ENCODE data around the gene BCL2L13.

BCL2L13 gene

DNA sequence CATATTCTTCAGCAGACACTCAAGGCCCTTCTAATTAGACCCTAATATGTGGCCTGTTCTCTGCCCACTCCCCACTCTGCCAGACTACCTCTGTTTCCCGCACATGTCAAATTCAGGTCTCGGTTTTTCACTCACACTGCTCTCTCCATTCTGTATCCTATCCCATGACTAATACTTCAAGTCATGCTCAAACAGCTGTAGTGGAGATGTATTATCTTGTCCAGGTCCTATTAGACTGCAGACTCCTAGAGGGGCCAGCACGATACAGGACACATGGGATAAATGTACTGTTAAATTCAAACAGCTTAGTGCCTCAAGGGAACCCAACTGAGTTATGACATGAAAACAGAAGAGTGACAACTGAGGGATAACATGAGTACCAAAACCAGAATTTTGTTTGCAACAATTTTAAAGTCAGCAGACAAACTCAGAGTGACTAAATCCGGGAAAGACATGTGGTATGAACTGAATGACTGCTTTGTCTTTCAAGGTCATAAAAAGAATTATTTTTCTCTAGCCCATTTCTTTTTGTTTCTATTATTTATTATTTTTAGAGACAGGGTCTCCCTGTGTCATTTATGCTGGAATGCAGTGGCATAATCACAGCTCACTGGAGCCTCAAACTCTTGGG, 30.6 kb upstream of the BCL2L13 start:
- no peaks in the 10 kb centered on the region for H3K27me3 ChIP-seq (ENCODE audit: control insufficient read depth, insufficient read depth, low read length)
- WGBS (ENCODE audit: insufficient coverage, insufficient read length): no CpG with 5 or more reads among the region's 4 CpGs
- no peak overlapping the region for H3K4me3 ChIP-seq (ENCODE audit: low read length)
- H3K27ac ChIP-seq (ENCODE audit: low read length): no peak overlapping the region
- H3K4me1 ChIP-seq (ENCODE audit: control insufficient read depth, insufficient read depth, low read length): no peaks in the 10 kb centered on the region
- peaks cover 8% of the 10 kb centered on the region; the same call in 1 of the 2 replicates for H3K36me3 ChIP-seq (ENCODE audit: control insufficient read depth, insufficient read depth, low read length)
- no peak for DNase-seq (ENCODE audit: low read depth, low spot score)
- no peaks in the 10 kb centered on the region for H3K9me3 ChIP-seq (ENCODE audit: control insufficient read depth, insufficient read depth, low read length)

DNA sequence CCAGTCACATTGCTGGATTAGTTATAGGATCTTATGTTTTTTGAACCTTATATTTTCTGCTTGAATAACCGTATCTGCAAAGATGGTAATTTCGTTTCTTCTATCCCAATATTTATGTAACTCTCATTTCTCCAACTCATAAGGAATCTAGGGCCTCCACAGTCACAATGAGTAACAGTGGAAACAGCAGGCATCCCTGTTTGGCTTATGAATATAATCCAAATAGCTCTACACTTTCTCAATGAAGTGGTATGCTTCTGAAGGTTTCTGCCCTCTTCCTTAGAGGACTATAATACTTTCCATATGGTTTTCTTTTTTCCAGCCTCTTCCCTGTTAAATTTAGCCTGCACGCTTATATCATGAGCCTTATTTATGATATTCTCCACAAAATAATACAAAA, 26.5 kb upstream of the BCL2L13 start:
- H3K4me3 ChIP-seq (ENCODE audit: low read length): no peak overlapping the region
- no peaks in the 10 kb centered on the region for H3K9me3 ChIP-seq (ENCODE audit: control insufficient read depth, insufficient read depth, low read length)
- H3K27ac ChIP-seq (ENCODE audit: low read length): no peak overlapping the region
- no peaks in the 10 kb centered on the region for H3K27me3 ChIP-seq (ENCODE audit: control insufficient read depth, insufficient read depth, low read length)
- WGBS (ENCODE audit: insufficient coverage, insufficient read length): no CpG with 5 or more reads among the region's 3 CpGs
- no peaks in the 10 kb centered on the region for H3K4me1 ChIP-seq (ENCODE audit: control insufficient read depth, insufficient read depth, low read length)
- no peak for DNase-seq (ENCODE audit: low read depth, low spot score)
- H3K36me3 ChIP-seq (ENCODE audit: control insufficient read depth, insufficient read depth, low read length): peaks cover 8% of the 10 kb centered on the region; the same call in 1 of the 2 replicates

DNA sequence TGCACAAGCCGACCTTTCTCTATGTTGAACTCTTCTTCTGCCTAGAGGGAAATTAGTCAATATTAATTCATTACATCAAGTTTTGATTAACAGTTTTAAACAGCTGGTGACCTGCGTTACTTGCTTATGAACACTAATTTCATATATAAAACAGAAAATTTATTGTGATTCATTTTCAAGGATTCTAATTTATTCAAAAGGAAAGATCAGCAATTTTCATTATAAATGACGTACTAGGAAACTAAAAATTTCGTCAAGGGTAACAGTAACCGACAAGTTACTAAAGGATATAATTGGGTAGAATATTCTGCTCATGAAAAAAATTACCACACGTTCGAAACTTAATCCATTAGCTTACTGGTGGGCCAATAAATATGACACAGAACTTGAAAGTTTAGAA, 25.3 kb upstream of the BCL2L13 start:
- DNase-seq (ENCODE audit: low read depth, low spot score): no peak
- WGBS (ENCODE audit: insufficient coverage, insufficient read length): no CpG with 5 or more reads among the region's 7 CpGs
- Histone ChIP-seq H3K27me3 (ENCODE audit: control insufficient read depth, insufficient read depth, low read length) (no peaks in the 10 kb centered on the region), H3K4me1 (ENCODE audit: control insufficient read depth, insufficient read depth, low read length) (no peaks in the 10 kb centered on the region), H3K9me3 (ENCODE audit: control insufficient read depth, insufficient read depth, low read length) (no peaks in the 10 kb centered on the region), H3K36me3 (ENCODE audit: control insufficient read depth, insufficient read depth, low read length) (peaks cover 5% of the 10 kb centered on the region; the same call in 1 of the 2 replicates), H3K27ac (ENCODE audit: low read length) (no peak overlapping the region), H3K4me3 (ENCODE audit: low read length) (no peak overlapping the region)

DNA sequence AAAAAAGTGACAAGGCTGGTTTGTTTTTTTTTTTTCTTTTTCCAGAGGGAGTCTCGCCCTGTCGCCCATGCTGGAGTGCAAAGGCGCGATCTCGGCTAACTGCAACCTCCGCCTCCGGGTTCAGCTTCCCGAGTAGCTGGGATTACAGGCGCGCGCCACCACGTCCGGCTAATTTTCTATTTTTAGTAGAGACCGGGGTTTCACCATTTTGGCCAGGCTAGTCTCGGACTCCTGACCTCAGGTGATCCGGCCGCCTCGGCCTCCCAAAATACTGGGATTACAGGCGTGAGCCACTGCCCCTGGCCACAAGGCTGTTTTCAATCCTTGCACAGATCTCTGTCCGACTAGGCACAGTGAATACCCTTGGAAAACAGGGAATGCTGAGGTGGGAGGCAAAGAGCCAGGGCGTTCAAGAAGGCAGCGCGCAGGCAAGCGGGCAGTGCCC, 10.6 kb upstream of the BCL2L13 start:
- Histone ChIP-seq H3K4me1 (ENCODE audit: control insufficient read depth, insufficient read depth, low read length) (no peaks in the 10 kb centered on the region), H3K27me3 (ENCODE audit: control insufficient read depth, insufficient read depth, low read length) (no peaks in the 10 kb centered on the region), H3K9me3 (ENCODE audit: control insufficient read depth, insufficient read depth, low read length) (no peaks in the 10 kb centered on the region), H3K27ac (ENCODE audit: low read length) (no peak overlapping the region), H3K36me3 (ENCODE audit: control insufficient read depth, insufficient read depth, low read length) (no peaks in the 10 kb centered on the region; the same call in 1 of the 2 replicates), H3K4me3 (ENCODE audit: low read length) (peak overlapping the region; percentile 74)
- no peak for DNase-seq (ENCODE audit: low read depth, low spot score)
- no CpG with 5 or more reads among the region's 24 CpGs for WGBS (ENCODE audit: insufficient coverage, insufficient read length)

DNA sequence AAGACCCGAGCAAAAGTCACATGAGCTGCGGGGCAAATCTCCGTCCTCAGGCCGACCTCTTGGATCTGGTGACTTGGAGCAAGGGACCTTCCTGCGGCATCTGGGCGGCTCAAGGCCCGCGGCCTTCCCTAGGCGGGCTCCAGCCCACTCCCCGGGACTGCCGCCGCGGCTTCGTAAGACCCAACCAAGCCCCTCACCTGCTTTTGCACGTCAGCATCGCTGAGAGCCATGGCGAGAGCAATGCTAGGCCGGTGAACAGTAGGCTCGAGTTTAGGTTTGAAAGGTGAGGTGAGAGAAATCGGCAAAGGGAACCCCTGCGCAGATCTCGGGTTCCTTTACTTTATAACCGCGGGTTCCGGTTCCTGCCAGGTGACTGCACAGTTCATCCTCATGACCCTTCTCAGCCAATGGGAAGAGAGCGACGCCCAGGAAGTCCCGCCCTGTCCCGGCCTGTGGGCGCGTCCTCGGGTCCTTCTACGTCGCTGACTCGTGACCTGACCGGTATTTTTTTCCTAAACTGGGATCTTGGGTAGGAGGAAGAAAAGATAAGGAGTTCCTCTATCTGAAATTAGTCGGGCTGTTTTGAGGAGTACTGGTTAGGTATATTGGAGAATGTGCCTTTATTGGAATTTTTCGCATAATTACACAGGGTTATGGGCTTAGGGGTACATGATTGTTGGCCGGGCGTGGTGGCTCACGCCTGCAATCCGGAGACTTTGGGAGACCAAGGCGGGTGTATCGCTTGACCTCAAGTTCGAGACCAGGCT, 10.0 kb upstream of the BCL2L13 start, which contains the start of gene ATP6V1E1:
ATP6V1E1 (minus strand) TSS at position 344 of the 767 bp plus-strand sequence; CDS start at position 230, 114 bp downstream.
- Histone ChIP-seq H3K27me3 (ENCODE audit: control insufficient read depth, insufficient read depth, low read length) (no peaks in the 10 kb centered on the region), H3K4me3 (ENCODE audit: low read length) (peak within 1 kb of the TSS; percentile 74), H3K36me3 (ENCODE audit: control insufficient read depth, insufficient read depth, low read length) (no peaks in the 10 kb centered on the region), H3K27ac (ENCODE audit: low read length) (no peak within 1 kb of the TSS), H3K9me3 (ENCODE audit: control insufficient read depth, insufficient read depth, low read length) (no peaks in the 10 kb centered on the region), H3K4me1 (ENCODE audit: control insufficient read depth, insufficient read depth, low read length) (no peaks in the 10 kb centered on the region)
- DNase-seq (ENCODE audit: low read depth, low spot score): peak; percentile 91
- no CpG with 5 or more reads among the region's 45 CpGs for WGBS (ENCODE audit: insufficient coverage, insufficient read length)

DNA sequence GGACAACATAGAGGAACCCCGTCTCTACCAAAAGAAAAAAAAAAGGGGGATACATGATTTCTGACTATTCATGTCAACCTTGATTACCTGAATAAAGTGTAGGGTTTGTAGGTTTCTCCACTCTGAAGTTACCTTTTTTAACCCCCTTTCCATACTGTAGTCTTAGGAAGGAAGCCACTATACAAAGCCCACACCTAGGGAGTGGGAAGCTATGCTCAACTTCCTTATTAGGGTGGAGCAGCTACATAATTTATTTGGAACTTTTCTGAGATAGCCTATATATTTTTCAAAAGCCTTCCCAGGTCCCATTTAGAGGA, 9.4 kb upstream of the BCL2L13 start:
- H3K9me3 ChIP-seq (ENCODE audit: control insufficient read depth, insufficient read depth, low read length): no peaks in the 10 kb centered on the region
- H3K27ac ChIP-seq (ENCODE audit: low read length): no peak overlapping the region
- WGBS (ENCODE audit: insufficient coverage, insufficient read length): no CpG with 5 or more reads among the region's 1 CpG
- DNase-seq (ENCODE audit: low read depth, low spot score): no peak
- no peaks in the 10 kb centered on the region for H3K4me1 ChIP-seq (ENCODE audit: control insufficient read depth, insufficient read depth, low read length)
- H3K36me3 ChIP-seq (ENCODE audit: control insufficient read depth, insufficient read depth, low read length): no peaks in the 10 kb centered on the region
- no peaks in the 10 kb centered on the region for H3K27me3 ChIP-seq (ENCODE audit: control insufficient read depth, insufficient read depth, low read length)
- peak overlapping the region; percentile 74; the same call in 1 of the 2 replicates for H3K4me3 ChIP-seq (ENCODE audit: low read length)

DNA sequence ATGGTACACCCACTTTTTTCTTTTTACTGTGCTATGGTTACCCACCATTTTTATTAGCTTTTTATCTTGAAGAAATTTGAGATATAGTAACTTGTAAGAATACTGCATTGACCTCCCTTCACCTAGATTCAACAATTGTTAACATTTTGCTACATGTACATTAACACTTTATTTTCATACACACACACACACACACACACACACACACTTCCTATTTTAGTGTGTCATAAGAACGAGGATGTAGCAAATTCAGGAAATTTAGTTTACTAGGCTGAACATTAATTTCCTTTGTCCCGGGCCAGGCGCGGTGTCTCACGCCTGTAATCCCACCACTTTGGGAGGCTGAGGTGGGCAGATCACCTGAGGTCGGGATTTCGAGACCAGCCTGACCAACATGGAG, 8.9 kb upstream of the BCL2L13 start:
- Histone ChIP-seq H3K27me3 (ENCODE audit: control insufficient read depth, insufficient read depth, low read length) (no peaks in the 10 kb centered on the region), H3K9me3 (ENCODE audit: control insufficient read depth, insufficient read depth, low read length) (no peaks in the 10 kb centered on the region), H3K27ac (ENCODE audit: low read length) (no peak overlapping the region), H3K36me3 (ENCODE audit: control insufficient read depth, insufficient read depth, low read length) (no peaks in the 10 kb centered on the region), H3K4me1 (ENCODE audit: control insufficient read depth, insufficient read depth, low read length) (no peaks in the 10 kb centered on the region), H3K4me3 (ENCODE audit: low read length) (no peak overlapping the region)
- DNase-seq (ENCODE audit: low read depth, low spot score): no peak
- no CpG with 5 or more reads among the region's 7 CpGs for WGBS (ENCODE audit: insufficient coverage, insufficient read length)

DNA sequence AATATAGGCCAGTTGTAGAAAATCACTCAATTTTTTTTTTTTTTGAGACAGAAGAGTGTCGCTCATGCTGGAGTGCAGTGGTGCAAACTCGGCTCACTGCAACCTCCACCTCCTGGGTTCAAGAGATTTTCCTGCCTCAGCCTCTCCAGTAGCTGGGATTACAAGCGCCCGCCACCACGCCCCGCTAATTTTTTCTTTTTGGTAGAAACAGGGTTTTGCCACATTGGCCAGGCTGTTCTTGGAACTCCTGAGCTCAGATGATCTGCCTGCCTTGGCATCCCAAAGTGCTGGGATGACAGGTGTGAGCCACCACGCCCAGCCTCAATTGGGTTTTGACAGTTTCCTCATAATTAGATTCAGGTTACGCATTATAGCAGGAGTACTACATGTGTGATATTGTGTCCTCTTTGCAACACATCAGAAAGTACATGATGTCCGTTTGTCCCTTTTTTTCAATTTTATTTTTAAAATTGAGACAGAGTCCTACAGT, 7.4 kb upstream of the BCL2L13 start:
- Histone ChIP-seq H3K4me1 (ENCODE audit: control insufficient read depth, insufficient read depth, low read length) (no peaks in the 10 kb centered on the region), H3K36me3 (ENCODE audit: control insufficient read depth, insufficient read depth, low read length) (no peaks in the 10 kb centered on the region), H3K27ac (ENCODE audit: low read length) (no peak overlapping the region), H3K27me3 (ENCODE audit: control insufficient read depth, insufficient read depth, low read length) (no peaks in the 10 kb centered on the region), H3K9me3 (ENCODE audit: control insufficient read depth, insufficient read depth, low read length) (no peaks in the 10 kb centered on the region), H3K4me3 (ENCODE audit: low read length) (no peak overlapping the region)
- DNase-seq (ENCODE audit: low read depth, low spot score): no peak
- WGBS (ENCODE audit: insufficient coverage, insufficient read length): no CpG with 5 or more reads among the region's 9 CpGs

DNA sequence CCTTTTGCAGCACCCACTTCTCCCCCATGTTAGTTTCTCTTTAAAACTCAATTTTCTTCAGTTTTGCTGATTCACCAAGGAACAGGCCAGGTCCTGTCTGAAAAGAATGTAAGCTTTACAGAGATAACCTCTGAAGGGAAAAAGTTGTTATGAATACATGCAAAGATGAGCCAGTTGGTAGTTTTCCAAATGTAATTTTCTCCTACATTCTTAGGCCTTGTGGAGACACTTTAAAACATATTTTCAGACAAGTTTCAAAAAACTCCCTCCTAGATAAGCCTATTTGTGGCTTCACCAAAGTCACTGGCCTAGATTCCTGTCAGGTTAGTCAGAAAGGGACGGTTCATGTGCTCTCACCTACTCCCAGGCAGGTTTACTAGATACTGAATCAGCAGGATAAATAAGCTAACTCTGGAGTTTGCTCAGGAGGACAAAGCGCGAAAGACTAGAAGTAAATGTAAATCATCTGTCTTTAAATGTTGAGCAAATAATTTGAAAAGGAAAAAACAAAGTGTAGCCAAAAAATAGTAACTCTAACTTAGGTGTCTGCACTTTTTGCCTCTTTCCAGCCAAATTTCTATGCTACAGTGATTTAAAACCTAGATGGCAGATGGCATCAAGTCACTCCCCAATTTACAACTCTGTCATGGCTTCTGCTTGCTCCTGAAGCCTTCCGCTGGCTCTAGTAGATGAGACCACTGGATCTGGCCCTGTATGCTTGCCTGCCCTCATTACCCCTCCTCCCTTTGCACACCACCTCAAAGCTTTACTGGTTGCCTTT, 5.2 kb upstream of the BCL2L13 start:
- Histone ChIP-seq H3K4me3 (ENCODE audit: low read length) (no peak overlapping the region), H3K36me3 (ENCODE audit: control insufficient read depth, insufficient read depth, low read length) (no peaks in the 10 kb centered on the region), H3K27me3 (ENCODE audit: control insufficient read depth, insufficient read depth, low read length) (no peaks in the 10 kb centered on the region), H3K9me3 (ENCODE audit: control insufficient read depth, insufficient read depth, low read length) (no peaks in the 10 kb centered on the region), H3K27ac (ENCODE audit: low read length) (no peak overlapping the region), H3K4me1 (ENCODE audit: control insufficient read depth, insufficient read depth, low read length) (no peaks in the 10 kb centered on the region)
- DNase-seq (ENCODE audit: low read depth, low spot score): no peak
- no CpG with 5 or more reads among the region's 4 CpGs for whole genome bisulfite sequencing (ENCODE audit: insufficient coverage, insufficient read length)

DNA sequence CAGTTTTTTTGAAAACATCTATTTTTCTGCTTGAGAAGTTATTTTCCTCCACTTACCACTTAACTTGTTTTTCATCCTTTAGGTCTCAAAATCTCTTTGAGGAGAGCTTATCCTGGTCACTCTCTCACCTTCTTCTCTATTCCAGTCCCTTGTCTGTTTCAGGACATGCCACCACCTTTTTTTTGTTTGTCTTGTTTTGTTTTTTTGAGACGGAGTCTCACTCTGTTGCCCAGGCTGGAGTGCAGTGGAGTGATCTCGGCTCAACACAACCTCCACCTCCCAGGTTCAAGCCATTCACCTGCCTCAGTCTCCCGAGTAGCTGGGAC, 4.6 kb upstream of the BCL2L13 start:
- Histone ChIP-seq H3K27ac (ENCODE audit: low read length) (no peak overlapping the region), H3K27me3 (ENCODE audit: control insufficient read depth, insufficient read depth, low read length) (no peaks in the 10 kb centered on the region), H3K4me3 (ENCODE audit: low read length) (no peak overlapping the region), H3K36me3 (ENCODE audit: control insufficient read depth, insufficient read depth, low read length) (no peaks in the 10 kb centered on the region), H3K4me1 (ENCODE audit: control insufficient read depth, insufficient read depth, low read length) (no peaks in the 10 kb centered on the region), H3K9me3 (ENCODE audit: control insufficient read depth, insufficient read depth, low read length) (no peaks in the 10 kb centered on the region)
- DNase-seq (ENCODE audit: low read depth, low spot score): no peak
- no CpG with 5 or more reads among the region's 3 CpGs for WGBS (ENCODE audit: insufficient coverage, insufficient read length)
